Measurements from ENCODE around the gene CDO1. TPM values are rescaled to one million over a fixed set of nuclear protein-coding genes. Genes with fewer than 3 reads are reported as not detected.

Gene CDO1
- total RNA-seq, 4 donors from 2014 or later = 2.5 to 26.0 (median 16.8) TPM

GRCh38 chr5:115806986-115807653 is 9.3 kb downstream of the CDO1 start:
- Histone ChIP-seq H3K4me3 (no peak overlapping the region), H3K27ac (replicated peaks in 1 of 4) (no peak overlapping the region), H3K4me1 (no peaks in the 10 kb centered on the region), H3K36me3 (no peaks in the 10 kb centered on the region), H3K9me3 (no peaks in the 10 kb centered on the region), H3K27me3 (no peaks in the 10 kb centered on the region)
- no peak for DNase-seq (ENCODE audit: extremely low spot score)
- TF ChIP-seq EP300 (IDR thresholded peaks at IDR 0.05) (no peak), POLR2A (IDR thresholded peaks at IDR 0.05; ENCODE audit: low read depth) (no peak), POLR2AphosphoS5 (IDR thresholded peaks at IDR 0.05) (no peak)
- TF ChIP-seq, protein P1, sequence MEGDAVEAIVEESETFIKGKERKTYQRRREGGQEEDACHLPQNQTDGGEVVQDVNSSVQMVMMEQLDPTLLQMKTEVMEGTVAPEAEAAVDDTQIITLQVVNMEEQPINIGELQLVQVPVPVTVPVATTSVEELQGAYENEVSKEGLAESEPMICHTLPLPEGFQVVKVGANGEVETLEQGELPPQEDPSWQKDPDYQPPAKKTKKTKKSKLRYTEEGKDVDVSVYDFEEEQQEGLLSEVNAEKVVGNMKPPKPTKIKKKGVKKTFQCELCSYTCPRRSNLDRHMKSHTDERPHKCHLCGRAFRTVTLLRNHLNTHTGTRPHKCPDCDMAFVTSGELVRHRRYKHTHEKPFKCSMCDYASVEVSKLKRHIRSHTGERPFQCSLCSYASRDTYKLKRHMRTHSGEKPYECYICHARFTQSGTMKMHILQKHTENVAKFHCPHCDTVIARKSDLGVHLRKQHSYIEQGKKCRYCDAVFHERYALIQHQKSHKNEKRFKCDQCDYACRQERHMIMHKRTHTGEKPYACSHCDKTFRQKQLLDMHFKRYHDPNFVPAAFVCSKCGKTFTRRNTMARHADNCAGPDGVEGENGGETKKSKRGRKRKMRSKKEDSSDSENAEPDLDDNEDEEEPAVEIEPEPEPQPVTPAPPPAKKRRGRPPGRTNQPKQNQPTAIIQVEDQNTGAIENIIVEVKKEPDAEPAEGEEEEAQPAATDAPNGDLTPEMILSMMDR (IDR thresholded peaks at IDR 0.05) = no peak
- intact Hi-C loops (cut with DNase I) = no loop called here
- WGBS = 84% methylated on average over 2 of the region's 2 CpGs

- TF ChIP-seq POLR2A (IDR thresholded peaks at IDR 0.05; ENCODE audit: low read depth) (no peak), EP300 (IDR thresholded peaks at IDR 0.05) (no peak), POLR2AphosphoS5 (IDR thresholded peaks at IDR 0.05) (no peak)
- TF ChIP-seq, protein P1 (IDR thresholded peaks at IDR 0.05) = no peak
- Histone ChIP-seq H3K9me3 (no peaks in the 10 kb centered on the region), H3K27ac (replicated peaks in 1 of 4) (no peak overlapping the region), H3K36me3 (no peaks in the 10 kb centered on the region), H3K27me3 (no peaks in the 10 kb centered on the region), H3K4me3 (no peak overlapping the region), H3K4me1 (no peaks in the 10 kb centered on the region)
- no peak for DNase-seq (ENCODE audit: extremely low spot score)
- WGBS = 71% methylated on average over 1 of the region's 1 CpG
- intact Hi-C loops (cut with DNase I) = no loop called here
These were observed 14.5 kb downstream of the CDO1 start for GRCh38 chr5:115801984-115802383.

- Histone ChIP-seq H3K4me3 (no peak overlapping the region), H3K27ac (replicated peaks in 1 of 4) (no peak overlapping the region), H3K4me1 (no peaks in the 10 kb centered on the region), H3K36me3 (no peaks in the 10 kb centered on the region), H3K9me3 (no peaks in the 10 kb centered on the region), H3K27me3 (no peaks in the 10 kb centered on the region)
- no peak for DNase-seq (ENCODE audit: extremely low spot score)
- WGBS = 94% methylated on average over 2 of the region's 2 CpGs
- TF ChIP-seq, protein P1 (IDR thresholded peaks at IDR 0.05) = no peak
- no peak for TF ChIP-seq POLR2A (IDR thresholded peaks at IDR 0.05; ENCODE audit: low read depth)
- no peak for TF ChIP-seq EP300 (IDR thresholded peaks at IDR 0.05)
- TF ChIP-seq POLR2AphosphoS5 (IDR thresholded peaks at IDR 0.05) = no peak
- intact Hi-C loops (cut with DNase I) = no loop called here
These were observed 15.3 kb downstream of the CDO1 start for GRCh38 chr5:115801152-115801551.

DNA sequence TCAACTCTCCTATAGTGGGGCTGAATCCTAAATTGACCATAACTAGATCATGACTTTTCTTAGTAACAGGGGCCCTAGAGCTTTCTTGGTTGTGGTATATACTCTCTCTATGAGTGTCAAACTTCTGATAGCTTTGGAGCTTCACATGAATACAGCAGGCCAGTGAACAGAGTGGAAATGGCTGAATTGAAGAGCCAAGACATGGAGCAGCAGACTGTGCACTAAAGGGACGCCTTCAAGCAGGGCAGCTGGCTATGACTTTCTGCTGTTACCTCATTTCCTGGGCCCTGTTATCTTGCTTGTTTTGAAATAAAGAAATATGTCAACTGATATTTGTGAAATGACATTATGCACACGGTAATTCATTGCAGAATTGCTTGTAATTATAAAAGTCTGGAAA is 16.4 kb downstream of the CDO1 start:
- WGBS = 90% methylated on average over 2 of the region's 2 CpGs
- intact Hi-C loops (cut with DNase I) = no loop called here
- DNase-seq (ENCODE audit: extremely low spot score) = no peak

More for the DNA sequence above, 16.4 kb downstream of the CDO1 start:
- H3K27me3 ChIP-seq = no peaks in the 10 kb centered on the region
- H3K9me3 ChIP-seq = no peaks in the 10 kb centered on the region
- TF ChIP-seq EP300 (IDR thresholded peaks at IDR 0.05) = no peak
- no peak for TF ChIP-seq POLR2A (IDR thresholded peaks at IDR 0.05; ENCODE audit: low read depth)
- TF ChIP-seq, protein P1 (IDR thresholded peaks at IDR 0.05) = no peak
- TF ChIP-seq POLR2AphosphoS5 (IDR thresholded peaks at IDR 0.05) = no peak
- no peak overlapping the region for H3K4me3 ChIP-seq
- H3K4me1 ChIP-seq = no peaks in the 10 kb centered on the region
- H3K27ac ChIP-seq (replicated peaks in 1 of 4) = no peak overlapping the region
- H3K36me3 ChIP-seq = no peaks in the 10 kb centered on the region

Measured in esophagus muscularis mucosa (tissue), 4 donors.